GM18507 (cell line): ENCODE measurements around the gene FBLN2.
"Not testable (repeated sequence)": the region's sequence is repeated elsewhere in the genome, so short reads cannot be mapped to it uniquely, and the experiment has no call there.

Experiments
- DNase-seq: peaks from one replicate; pipeline ENCODE4 v3.0.0; 2011; ENCODE audit warnings: low read depth; ENCODE audit not compliant: insufficient read length; ENCODE audit errors: extremely low spot score
- FAIRE-seq: peaks from 2 replicates; lab custom pipeline; 2011; peaks lifted over from hg19 to GRCh38; lab: Jason Lieb, UNC

FBLN2 gene

GRCh38 chr3:13548696-13549622, at the start of gene FBLN2:
Gene FBLN2 (plus strand): TSS chr3:13549125. CDS start chr3:13570356, 21,231 bp downstream.
- no peak for FAIRE-seq
- no peak for DNase-seq

- not testable (repeated sequence) for FAIRE-seq, DNase-seq
These were observed 49.7 kb upstream of the FBLN2 start for GRCh38 chr3:13499246-13499645.

GRCh38 chr3:13500133-13500885, 48.6 kb upstream of the FBLN2 start:
- no peak for DNase-seq
- FAIRE-seq, result no peak

- no peak for FAIRE-seq
- DNase-seq, result no peak
These were observed 47.9 kb upstream of the FBLN2 start for GRCh38 chr3:13501056-13501455.

GRCh38 chr3:13501521-13501920, 47.4 kb upstream of the FBLN2 start:
- FAIRE-seq (no peak), DNase-seq (no peak)

- FAIRE-seq, result no peak
- DNase-seq, result no peak
These were observed 46.8 kb upstream of the FBLN2 start for GRCh38 chr3:13501958-13502790.

GRCh38 chr3:13502791-13503060, 46.2 kb upstream of the FBLN2 start:
- DNase-seq (no peak), FAIRE-seq (no peak)

GRCh38 chr3:13504161-13504831, 44.6 kb upstream of the FBLN2 start:
- FAIRE-seq (no peak), DNase-seq (no peak)

GRCh38 chr3:13505147-13506130, 43.5 kb upstream of the FBLN2 start:
- FAIRE-seq, result no peak
- no peak for DNase-seq

- FAIRE-seq (no peak), DNase-seq (no peak)
These were observed 42.7 kb upstream of the FBLN2 start for GRCh38 chr3:13506239-13506638.

- FAIRE-seq (no peak), DNase-seq (no peak)
These were observed 42.2 kb upstream of the FBLN2 start for GRCh38 chr3:13506680-13507079.

- FAIRE-seq (no peak), DNase-seq (no peak)
These were observed 41.7 kb upstream of the FBLN2 start for GRCh38 chr3:13507247-13507569.

- no peak for DNase-seq
These were observed 41.2 kb upstream of the FBLN2 start for GRCh38 chr3:13507570-13508339.

GRCh38 chr3:13508496-13508895, 40.4 kb upstream of the FBLN2 start:
- no peak for DNase-seq
- FAIRE-seq, result no peak

More at GRCh38 chr3:13507570-13508339, 41.2 kb upstream of the FBLN2 start:
- FAIRE-seq, result no peak

- FAIRE-seq (no peak), DNase-seq (no peak)
These were observed 39.7 kb upstream of the FBLN2 start for GRCh38 chr3:13509059-13509815.

GRCh38 chr3:13509816-13510192, 39.1 kb upstream of the FBLN2 start:
- FAIRE-seq, result no peak

GRCh38 chr3:13512451-13512850, 36.5 kb upstream of the FBLN2 start:
- FAIRE-seq, result no peak
- no peak for DNase-seq

More at GRCh38 chr3:13509816-13510192, 39.1 kb upstream of the FBLN2 start:
- no peak for DNase-seq
